ENCODE measurements around the gene MC4R.

The MC4R gene

GRCh38 chr18:60331890-60332289, 40.7 kb downstream of the MC4R start:
- TF ChIP-seq CTCF (IDR thresholded peaks at IDR 0.05; ENCODE audit: low read depth, low read length, missing control alignments): no peak
- DNase-seq (ENCODE audit: low read depth): no peak

GRCh38 chr18:60329131-60329530, 43.4 kb downstream of the MC4R start:
- TF ChIP-seq CTCF (IDR thresholded peaks at IDR 0.05; ENCODE audit: low read depth, low read length, missing control alignments): no peak
- no peak for DNase-seq (ENCODE audit: low read depth)
- no peak overlapping the region for H3K4me3 ChIP-seq (ENCODE audit: low read depth, low read length)

More at GRCh38 chr18:60331890-60332289, 40.7 kb downstream of the MC4R start:
- H3K4me3 ChIP-seq (ENCODE audit: low read depth, low read length): no peak overlapping the region

- TF ChIP-seq CTCF (IDR thresholded peaks at IDR 0.05; ENCODE audit: low read depth, low read length, missing control alignments): no peak
- no peak overlapping the region for H3K4me3 ChIP-seq (ENCODE audit: low read depth, low read length)
- no peak for DNase-seq (ENCODE audit: low read depth)
These were observed 44.7 kb downstream of the MC4R start for GRCh38 chr18:60327880-60328279.

- no peak for DNase-seq (ENCODE audit: low read depth)
- no peak overlapping the region for H3K4me3 ChIP-seq (ENCODE audit: low read depth, low read length)
- no peak for TF ChIP-seq CTCF (IDR thresholded peaks at IDR 0.05; ENCODE audit: low read depth, low read length, missing control alignments)
These were observed 50.0 kb downstream of the MC4R start for GRCh38 chr18:60322591-60322990.
